Small intestine (tissue), 7 donors: Measurements from ENCODE around the gene ULK3. TPM values are rescaled to one million over a fixed set of nuclear protein-coding genes. Genes with fewer than 3 reads are reported as not detected.
A peak's percentile ranks its signal among the peaks of the same experiment; 100 is the strongest.

ENCODE experiments used
- DNase-seq, 2 donors: peaks; one replicate each; pipeline versions ENCODE4 v3.0.0 to v3.0.0-alpha.2; 2013
- FAIRE-seq: peaks from 2 replicates; lab custom pipeline; 2012; peaks lifted over from hg19 to GRCh38; lab: Jason Lieb, UNC
- H3K27ac ChIP-seq, 3 donors: one replicate each; pipeline ENCODE4 v1.5.1; 2013; ENCODE audit warnings: low read length in 2 of 3, mild to moderate bottlenecking in 2 of 3, control low read depth in 1 of 3, inconsistent platforms in 1 of 3, low read depth in 1 of 3, moderate library complexity in 1 of 3
- H3K27me3 ChIP-seq, 3 donors: one replicate each; pipeline ENCODE4 v1.6.1; 2013; ENCODE audit warnings: low read length in 3 of 3, inconsistent platforms in 1 of 3; ENCODE audit not compliant: control insufficient read depth in 3 of 3, insufficient read depth in 3 of 3
- H3K36me3 ChIP-seq, 3 donors: one replicate each; pipeline ENCODE4 v1.6.1; 2013; ENCODE audit warnings: low read length in 3 of 3, inconsistent platforms in 1 of 3, low read depth in 1 of 3, mild to moderate bottlenecking in 1 of 3, moderate library complexity in 1 of 3; ENCODE audit not compliant: control insufficient read depth in 3 of 3, insufficient read depth in 2 of 3
- H3K4me1 ChIP-seq, 3 donors: one replicate each; pipeline ENCODE4 v1.6.1; 2013; ENCODE audit warnings: low read length in 2 of 3, inconsistent platforms in 1 of 3, low read depth in 1 of 3, mild to moderate bottlenecking in 1 of 3, moderate library complexity in 1 of 3; ENCODE audit not compliant: control insufficient read depth in 3 of 3, insufficient read depth in 2 of 3
- H3K4me3 ChIP-seq, 3 donors: one replicate each; pipeline ENCODE4 v1.5.1; 2013; ENCODE audit warnings: low read length in 3 of 3, control low read depth in 1 of 3, inconsistent platforms in 1 of 3, low read depth in 1 of 3, mild to moderate bottlenecking in 1 of 3, moderate library complexity in 1 of 3
- H3K9me3 ChIP-seq, 2 donors: one replicate each; pipeline ENCODE4 v1.6.1; 2013; ENCODE audit warnings: low read depth in 1 of 2, low read length in 1 of 2; ENCODE audit not compliant: control insufficient read depth in 2 of 2, insufficient read depth in 1 of 2
- WGBS, 3 donors: extraction: QIAGEN DNeasy Blood & Tissue Kit; methylation state at CpG; one replicate each; pipeline ENCODE4 v1.1.7; 2013; 5-methylcytosine and 5-hydroxymethylcytosine counted together
- polyA plus RNA-seq, 4 donors: library from polyadenylated mRNA; stranded (reverse) in 3 of 4; unstranded in 1 of 4; fragments of 200-250 nt in 3 of 4; fragments of 120-200 nt in 1 of 4; gene quantifications; one replicate each; pipeline versions ENCODE4 v1.2.1 to v1.2.3, GENCODE V29; 2013
- donor health status: healthy with polysubstance abuse.
- donor health status: control.
- donor health status: control.
- donor health status: Bipolar disorder and iron deficiency.
- donor health status: healthy.

Gene ULK3
- polyA plus RNA-seq, 4 donors, result 38.2 to 111 (median 81.1) TPM

DNA sequence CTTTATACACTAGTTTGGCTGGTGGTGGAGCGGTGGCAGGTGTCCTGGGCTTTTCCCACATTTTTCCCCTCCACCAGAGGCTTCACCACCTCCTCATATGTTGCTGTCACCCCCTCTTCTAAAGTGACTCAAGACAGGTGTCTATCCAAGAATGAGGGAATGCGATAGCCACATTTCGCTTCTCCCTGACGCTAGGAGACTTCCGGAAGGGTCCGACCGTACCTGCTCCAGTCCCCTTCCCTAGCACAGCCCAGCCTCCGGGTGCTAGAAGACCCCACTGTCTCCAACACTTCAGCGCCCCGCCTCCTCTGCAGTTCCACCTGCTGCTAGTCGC is 29.7 kb upstream of the ULK3 start:
- Histone ChIP-seq H3K4me3 (peak overlapping the region; percentile 72 to 74 (median 74)), H3K27me3 (no peaks in the 10 kb centered on the region), H3K9me3 (no peaks in the 10 kb centered on the region), H3K36me3 (peaks cover 0 to 13% (median 0%) of the 10 kb centered on the region in 3 donors), H3K27ac (peak overlapping the region; percentile 90 to 96 (median 93)), H3K4me1 (peaks cover 13 to 44% (median 17%) of the 10 kb centered on the region in 3 donors)
- DNase-seq (no peak), FAIRE-seq (no peak)
- 0 to 2% (median 1%) methylated on average over 11 of the region's 11 CpGs for WGBS, 3 donors

DNA sequence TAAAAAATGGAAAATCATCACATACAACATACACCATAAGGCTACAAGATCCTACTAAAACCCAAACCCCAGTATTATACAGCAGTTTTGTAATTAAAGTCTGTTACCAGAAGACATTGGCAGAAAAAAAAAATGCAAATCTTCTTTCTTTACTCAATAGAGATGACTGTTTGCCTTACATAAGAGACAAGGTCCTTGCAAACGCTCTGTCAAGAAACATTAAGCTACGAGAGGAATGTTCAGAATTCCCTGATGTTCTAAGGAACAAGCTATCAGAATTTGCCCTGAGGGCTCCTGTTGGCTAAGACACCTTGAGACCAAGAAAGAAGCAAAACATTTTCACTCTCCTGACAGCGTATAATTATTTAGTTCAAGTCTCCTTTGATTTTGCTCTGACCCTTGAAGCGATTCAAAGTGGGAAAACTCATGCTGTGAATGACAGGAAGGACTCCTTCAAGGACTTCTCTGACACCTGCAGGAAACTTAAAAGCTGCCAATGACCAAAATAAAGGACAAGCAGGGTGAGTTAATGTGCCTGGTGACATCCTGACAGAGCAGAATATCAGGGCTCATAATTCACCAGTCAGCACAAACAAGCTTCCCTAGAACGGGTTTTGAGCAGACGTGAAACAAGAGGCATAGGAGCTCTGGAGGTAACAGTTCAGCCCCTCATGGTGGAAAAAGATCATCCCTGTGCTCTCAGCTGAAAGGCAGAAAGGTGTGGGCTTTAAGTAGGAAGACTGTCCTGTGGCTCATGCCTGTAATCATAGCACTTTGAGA is 27.7 kb upstream of the ULK3 start:
- FAIRE-seq, result no peak
- H3K4me3 ChIP-seq, result peak overlapping the region in 1 of 3 donors; percentile 13
- whole genome bisulfite sequencing, 3 donors, result 11 to 24% (median 11%) methylated on average over 6 of the region's 6 CpGs

GRCh38 chr15:74869726-74870407 is 26.9 kb upstream of the ULK3 start:
- Histone ChIP-seq H3K9me3 (no peaks in the 10 kb centered on the region), H3K27ac (peak overlapping the region; percentile 77 to 89 (median 84)), H3K36me3 (peaks cover 0 to 17% (median 0%) of the 10 kb centered on the region in 3 donors), H3K4me1 (peaks cover 14 to 68% (median 17%) of the 10 kb centered on the region in 3 donors), H3K27me3 (no peaks in the 10 kb centered on the region), H3K4me3 (no peak overlapping the region)
- no peak for FAIRE-seq
- DNase-seq, result peak in 1 of 2 donors; percentile 89
- WGBS, 3 donors, result 3 to 18% (median 5%) methylated on average over 6 of the region's 6 CpGs

More for the DNA sequence above, 27.7 kb upstream of the ULK3 start:
- Histone ChIP-seq H3K27ac (peak overlapping the region; percentile 46 to 89 (median 85)), H3K9me3 (no peaks in the 10 kb centered on the region), H3K4me1 (peaks cover 14 to 64% (median 17%) of the 10 kb centered on the region in 3 donors), H3K27me3 (no peaks in the 10 kb centered on the region), H3K36me3 (peaks cover 0 to 16% (median 0%) of the 10 kb centered on the region in 3 donors)
- peak in 1 of 2 donors; percentile 44 for DNase-seq

DNA sequence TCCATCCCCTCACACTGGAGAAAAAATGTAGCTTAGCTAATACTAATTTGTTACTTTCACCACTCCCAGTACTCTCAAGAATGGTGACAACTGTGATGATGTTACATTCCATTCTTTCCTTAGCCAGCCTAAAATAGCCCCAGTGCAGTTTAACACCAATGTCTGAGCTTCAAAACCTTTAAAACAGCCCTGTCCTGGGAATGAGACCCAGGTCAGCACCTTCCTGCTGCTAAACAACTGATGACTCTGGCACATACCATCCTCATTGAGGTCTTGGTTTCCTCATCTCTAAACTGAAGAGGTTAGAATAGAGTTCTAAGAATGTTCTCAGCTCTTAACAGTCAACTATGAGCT is 26.4 kb upstream of the ULK3 start:
- H3K4me1 ChIP-seq, result peaks cover 14 to 74% (median 20%) of the 10 kb centered on the region in 3 donors
- no peak overlapping the region for H3K4me3 ChIP-seq
- no peaks in the 10 kb centered on the region for H3K27me3 ChIP-seq
- no peaks in the 10 kb centered on the region for H3K9me3 ChIP-seq
- H3K27ac ChIP-seq, result peak overlapping the region; percentile 77 to 89 (median 84)
- H3K36me3 ChIP-seq, result peaks cover 0 to 21% (median 0%) of the 10 kb centered on the region in 3 donors
- DNase-seq, result no peak
- FAIRE-seq, result no peak

DNA sequence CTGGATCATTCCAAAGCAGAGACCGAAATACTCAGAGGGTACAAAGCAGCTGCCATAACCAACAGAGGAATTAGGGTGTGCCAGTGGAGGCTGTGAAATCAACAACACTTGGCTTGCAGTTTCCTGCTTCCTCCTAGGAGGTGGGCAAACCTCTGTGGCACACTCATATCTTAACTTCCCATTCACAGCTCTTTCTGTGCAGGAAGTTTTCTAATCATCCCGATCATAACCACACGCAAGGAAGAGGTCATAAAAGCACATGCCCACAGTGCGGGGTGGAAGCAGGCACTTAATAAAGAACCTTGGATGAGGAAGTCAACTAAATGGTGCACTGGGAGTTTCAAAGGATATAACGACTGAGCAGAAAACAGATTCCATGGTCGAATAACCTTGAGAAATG is 25.1 kb upstream of the ULK3 start:
- Histone ChIP-seq H3K27ac (peak overlapping the region; percentile 73 to 93 (median 77)), H3K9me3 (no peaks in the 10 kb centered on the region), H3K27me3 (no peaks in the 10 kb centered on the region), H3K36me3 (peaks cover 0 to 25% (median 0%) of the 10 kb centered on the region in 3 donors), H3K4me1 (peaks cover 14 to 76% (median 20%) of the 10 kb centered on the region in 3 donors), H3K4me3 (no peak overlapping the region)
- FAIRE-seq (no peak), DNase-seq (peak; percentile 59 to 94)
- WGBS, 3 donors, result 10 to 36% (median 26%) methylated on average over 6 of the region's 6 CpGs

GRCh38 chr15:74867466-74868038 is 24.6 kb upstream of the ULK3 start:
- Histone ChIP-seq H3K9me3 (no peaks in the 10 kb centered on the region), H3K4me3 (no peak overlapping the region), H3K27ac (peak overlapping the region; percentile 73 to 93 (median 77)), H3K4me1 (peaks cover 14 to 76% (median 20%) of the 10 kb centered on the region in 3 donors), H3K36me3 (peaks cover 0 to 25% (median 0%) of the 10 kb centered on the region in 3 donors), H3K27me3 (no peaks in the 10 kb centered on the region)
- 3 to 37% (median 19%) methylated on average over 1 of the region's 1 CpG for WGBS, 3 donors
- DNase-seq, result no peak
- FAIRE-seq, result no peak

DNA sequence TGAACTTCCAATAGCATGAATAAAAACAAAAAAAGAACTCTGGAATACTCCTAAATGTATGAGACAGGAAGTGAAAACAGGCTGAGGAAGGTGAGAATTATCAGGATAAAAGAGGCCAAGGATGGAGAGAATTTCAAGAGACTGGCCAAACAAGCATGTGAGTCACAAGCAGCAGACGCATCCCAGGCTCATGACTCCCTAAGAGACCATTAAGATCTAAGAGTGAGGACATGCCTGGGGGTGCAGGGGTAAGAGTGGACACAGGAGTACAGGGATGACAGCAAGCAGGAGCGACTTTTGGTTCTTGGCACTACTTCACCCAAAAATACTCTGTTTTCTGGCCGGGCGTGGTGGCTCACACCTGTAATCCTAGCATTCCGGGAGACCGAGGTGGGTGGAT is 23.1 kb upstream of the ULK3 start:
- H3K27me3 ChIP-seq, result no peaks in the 10 kb centered on the region
- 29 to 59% (median 58%) methylated on average over 6 of the region's 6 CpGs for WGBS, 3 donors

GRCh38 chr15:74865316-74865715 is 22.4 kb upstream of the ULK3 start:
- FAIRE-seq, result no peak

More for the DNA sequence above, 23.1 kb upstream of the ULK3 start:
- no peaks in the 10 kb centered on the region for H3K9me3 ChIP-seq
- DNase-seq (peak in 1 of 2 donors; percentile 46), FAIRE-seq (no peak)
- H3K4me1 ChIP-seq, result peaks cover 14 to 72% (median 19%) of the 10 kb centered on the region in 3 donors
- H3K27ac ChIP-seq, result peak overlapping the region in 2 of 3 donors; percentile 29 to 49
- H3K4me3 ChIP-seq, result no peak overlapping the region
- peaks cover 0 to 27% (median 0%) of the 10 kb centered on the region in 3 donors for H3K36me3 ChIP-seq

More at GRCh38 chr15:74865316-74865715, 22.4 kb upstream of the ULK3 start:
- no peaks in the 10 kb centered on the region for H3K9me3 ChIP-seq
- H3K36me3 ChIP-seq, result peaks cover 0 to 25% (median 0%) of the 10 kb centered on the region in 3 donors
- 23 to 66% (median 53%) methylated on average over 2 of the region's 2 CpGs for WGBS, 3 donors
- DNase-seq, result no peak
- no peak overlapping the region for H3K4me3 ChIP-seq
- no peaks in the 10 kb centered on the region for H3K27me3 ChIP-seq
- H3K4me1 ChIP-seq, result peaks cover 11 to 64% (median 17%) of the 10 kb centered on the region in 3 donors
- H3K27ac ChIP-seq, result peak overlapping the region in 2 of 3 donors; percentile 7 to 30
